ENCODE measurements around the gene LRFN2.

Gene LRFN2

DNA sequence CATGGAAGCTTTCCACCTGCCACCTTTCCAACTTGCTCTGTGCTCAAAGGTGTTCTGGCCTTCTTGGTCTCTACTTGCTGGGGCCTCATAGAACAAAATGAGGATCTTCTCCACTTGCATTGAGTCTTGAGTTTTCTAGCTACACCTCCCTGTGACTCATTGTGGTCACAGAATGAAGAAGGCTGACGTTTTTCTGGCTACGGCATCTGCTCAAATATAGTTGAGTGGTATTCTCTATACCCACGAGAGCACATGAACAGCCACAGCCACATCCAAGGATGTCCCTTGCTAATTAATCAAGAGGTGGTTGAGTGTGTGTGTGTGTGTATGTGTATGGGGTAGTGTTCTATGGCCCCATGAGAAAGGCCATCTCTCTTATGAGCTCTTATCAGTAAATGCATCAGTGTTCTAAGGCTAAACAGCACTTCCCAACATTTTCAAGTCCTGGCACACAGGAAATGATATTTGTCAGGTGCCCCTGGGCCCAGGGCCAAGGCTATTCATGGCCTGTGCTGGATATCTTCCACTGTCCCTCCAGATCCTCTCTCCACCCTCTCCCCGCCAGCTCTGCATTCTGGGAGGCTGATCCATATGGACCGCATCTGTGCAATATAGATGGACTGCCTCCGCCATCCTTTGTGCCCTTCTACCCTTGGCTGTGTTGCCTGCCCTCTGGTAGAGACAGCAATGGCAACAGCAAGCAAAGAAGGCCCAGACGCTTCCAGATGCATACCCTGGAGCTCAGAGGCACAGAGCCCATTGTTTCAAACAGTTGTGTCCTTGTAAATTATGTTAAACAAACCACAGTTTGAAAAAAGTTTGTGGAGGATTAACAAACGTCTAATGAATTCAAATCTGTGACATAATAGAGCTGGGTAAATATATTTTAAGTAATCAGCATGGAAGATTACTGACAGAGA lies 150.2 kb downstream of the LRFN2 start:
- DNase-seq (ENCODE audit: low read depth), result no peak

DNA sequence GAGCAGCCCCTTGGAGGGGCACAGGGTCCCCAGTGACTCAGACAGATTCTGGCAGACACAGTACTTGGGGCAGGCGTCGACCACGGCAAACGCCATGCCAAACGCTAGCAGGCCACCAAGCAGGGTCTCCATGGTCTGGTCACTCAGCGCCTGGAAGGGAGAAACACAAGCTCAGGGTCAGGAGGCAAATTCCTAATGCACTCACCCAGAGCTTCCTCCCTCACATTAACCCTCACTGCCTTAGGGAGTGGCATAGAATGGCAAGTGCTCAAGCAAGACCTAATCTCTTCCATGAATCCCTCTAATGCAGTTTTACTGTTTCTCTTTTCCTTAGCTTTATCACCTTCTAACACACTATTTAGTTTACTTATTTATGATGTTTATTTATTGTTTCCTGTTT lies 154.2 kb downstream of the LRFN2 start:
- no peak for DNase-seq (ENCODE audit: low read depth)

DNA sequence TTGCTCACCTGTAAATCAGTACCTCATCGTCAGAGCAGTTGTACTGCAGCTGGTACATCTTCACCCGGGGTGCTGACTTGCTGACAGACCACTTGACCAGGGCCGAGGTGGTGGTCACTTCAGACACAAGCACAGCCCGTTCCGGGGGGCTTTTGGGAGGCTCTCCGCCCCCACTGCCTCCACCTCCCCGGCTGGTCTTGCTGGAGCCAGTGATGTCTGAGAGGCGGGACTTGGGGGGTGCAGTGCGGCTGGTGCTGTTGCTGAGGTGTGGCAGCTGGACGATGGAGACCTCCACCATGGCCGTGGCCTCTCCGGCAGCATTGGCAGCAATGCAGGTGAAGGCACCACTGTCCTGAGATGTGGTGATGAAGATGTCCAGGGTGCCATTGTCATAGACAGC lies 155.5 kb downstream of the LRFN2 start:
- no peak for DNase-seq (ENCODE audit: low read depth)

DNA sequence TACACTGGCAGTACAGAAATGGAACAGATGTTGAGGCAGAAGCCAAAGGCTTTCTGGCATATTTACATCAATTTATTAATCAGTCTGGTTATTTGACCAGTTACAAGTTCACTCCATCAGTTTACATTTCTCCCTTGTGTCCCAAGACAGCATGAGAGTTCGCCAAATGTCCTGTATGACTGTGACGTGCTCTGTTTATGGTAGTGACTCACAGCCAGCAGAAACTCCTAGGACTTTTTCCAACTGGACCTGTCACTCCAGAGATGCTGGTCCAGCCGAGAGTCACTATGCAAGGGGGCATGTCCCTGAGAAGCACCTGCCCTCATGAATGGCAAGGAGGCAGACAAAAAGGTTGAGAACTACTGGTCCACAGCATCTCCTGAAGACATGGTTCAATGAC lies 160.0 kb downstream of the LRFN2 start:
- no peak for DNase-seq (ENCODE audit: low read depth)

DNA sequence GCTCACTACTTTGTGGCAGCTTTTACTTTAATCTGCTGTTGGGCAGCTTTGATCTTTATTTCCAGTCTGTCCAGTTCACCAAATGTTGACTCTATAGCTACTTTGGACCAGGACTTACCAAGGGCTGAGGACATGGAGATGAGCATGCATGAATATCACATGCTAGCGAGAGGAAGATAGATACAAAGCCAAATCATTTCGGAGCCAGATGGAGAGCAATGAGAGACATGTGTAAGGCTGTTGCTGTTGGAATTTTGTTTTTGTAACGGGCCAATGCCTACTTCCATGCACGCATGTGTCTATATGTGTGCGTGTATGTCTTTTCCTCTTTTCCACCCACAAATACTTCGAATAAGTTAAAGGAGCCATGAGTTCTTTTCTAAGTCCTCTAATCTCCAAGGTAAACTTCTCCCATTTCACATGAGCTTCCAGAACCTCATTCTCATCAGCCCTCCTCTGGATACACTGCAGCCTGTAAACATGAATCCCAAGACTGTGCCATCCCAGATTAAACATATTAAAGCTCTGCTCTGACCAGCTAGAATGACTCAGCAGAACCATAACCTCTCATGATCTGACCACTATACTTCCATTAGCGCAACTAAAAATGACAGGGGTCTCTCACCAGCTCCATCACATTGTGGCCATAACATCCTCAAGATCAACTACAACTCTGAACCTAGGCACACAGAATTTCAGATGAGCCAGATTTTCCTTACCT lies 160.7 kb downstream of the LRFN2 start:
- no peak for DNase-seq (ENCODE audit: low read depth)

DNA sequence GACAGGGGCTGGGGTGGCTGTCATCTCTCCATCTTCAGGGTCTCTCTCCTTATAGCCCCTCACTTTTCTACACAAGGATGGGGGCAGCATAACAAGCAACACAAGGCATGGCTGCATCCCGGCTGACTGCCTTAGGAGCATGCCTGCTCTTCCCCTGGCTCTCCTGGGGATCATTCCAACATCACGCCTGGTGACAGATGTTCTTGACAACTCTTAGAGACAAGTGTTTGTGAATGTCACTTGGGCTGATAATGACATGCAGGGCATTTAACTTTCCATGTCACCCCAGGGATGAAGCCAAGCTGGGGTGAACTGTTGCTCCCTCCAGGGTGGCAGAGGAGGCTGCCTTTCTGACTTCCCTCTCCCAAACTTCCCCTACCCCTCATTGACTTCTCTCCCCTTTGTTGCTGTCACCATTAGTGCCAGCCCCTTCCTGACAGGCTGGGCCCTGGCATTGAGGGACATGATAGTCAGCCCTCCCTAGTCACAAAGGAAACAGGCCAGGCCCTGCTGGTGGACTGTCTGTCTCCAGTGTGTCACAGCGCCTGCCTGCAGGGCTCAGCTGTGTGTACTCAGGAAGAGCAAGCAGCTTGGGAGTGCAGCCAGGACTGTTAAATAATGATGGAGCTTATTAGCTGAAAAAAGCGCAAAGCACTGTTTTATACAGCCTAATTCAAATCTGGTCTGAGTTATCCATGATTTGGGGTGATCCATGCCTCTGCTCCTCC lies 161.8 kb downstream of the LRFN2 start:
- DNase-seq (ENCODE audit: low read depth), result no peak

DNA sequence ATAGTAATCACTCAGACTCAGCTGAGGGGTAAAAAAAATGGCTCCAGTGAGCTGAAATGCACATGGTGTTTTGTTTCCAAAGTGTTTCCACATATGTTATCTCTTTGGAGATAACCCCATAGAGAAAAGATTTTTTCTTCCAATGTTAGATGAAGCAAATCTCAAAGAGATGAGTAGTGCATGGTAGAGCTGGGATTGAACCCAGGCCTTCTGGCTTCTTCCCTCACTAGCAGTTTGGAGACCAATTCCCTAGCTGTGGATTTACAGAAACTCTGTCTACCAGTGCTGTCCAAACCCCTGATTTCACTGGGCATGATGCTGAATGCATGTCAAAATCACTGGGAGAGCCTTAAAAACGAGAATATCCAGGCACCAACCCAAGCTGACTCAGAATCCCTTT lies 165.1 kb downstream of the LRFN2 start:
- DNase-seq (ENCODE audit: low read depth), result no peak

DNA sequence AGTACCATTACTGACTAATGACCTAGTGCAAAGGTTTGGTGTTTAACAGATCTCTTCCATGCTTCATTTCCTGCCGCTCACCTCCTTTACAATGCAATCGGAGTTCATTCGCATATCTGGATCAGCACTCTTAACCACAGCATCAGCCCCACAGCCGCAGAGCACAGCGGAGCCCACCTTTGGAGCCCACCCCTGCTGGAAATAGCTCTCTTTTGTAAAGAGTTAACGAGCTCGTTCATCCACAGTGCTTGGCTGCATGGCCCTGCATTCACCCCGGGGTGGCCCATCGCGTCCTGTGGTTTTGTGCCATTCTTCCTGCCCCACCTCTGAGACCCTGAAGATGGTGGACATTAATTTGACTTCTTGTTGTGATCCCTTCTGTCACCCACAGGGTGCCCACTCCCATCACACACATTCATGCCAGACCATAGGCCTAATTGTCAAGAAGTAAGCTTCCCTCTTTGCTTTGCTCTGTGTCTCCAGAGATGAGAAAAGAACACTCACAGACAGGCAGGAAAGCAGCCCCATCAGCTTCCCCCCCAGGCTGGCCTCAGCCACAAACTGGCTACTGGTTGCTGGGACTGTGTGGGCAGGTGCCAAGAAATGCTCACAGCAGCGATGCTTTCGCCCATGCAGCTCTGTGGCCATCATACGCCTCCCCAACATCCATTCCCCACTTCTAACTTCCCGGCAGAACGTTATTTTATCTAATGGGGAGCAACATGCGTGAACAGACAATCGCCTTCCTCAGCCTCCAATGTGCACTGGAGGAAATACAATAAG lies 167.0 kb downstream of the LRFN2 start:
- no peak for DNase-seq (ENCODE audit: low read depth)

DNA sequence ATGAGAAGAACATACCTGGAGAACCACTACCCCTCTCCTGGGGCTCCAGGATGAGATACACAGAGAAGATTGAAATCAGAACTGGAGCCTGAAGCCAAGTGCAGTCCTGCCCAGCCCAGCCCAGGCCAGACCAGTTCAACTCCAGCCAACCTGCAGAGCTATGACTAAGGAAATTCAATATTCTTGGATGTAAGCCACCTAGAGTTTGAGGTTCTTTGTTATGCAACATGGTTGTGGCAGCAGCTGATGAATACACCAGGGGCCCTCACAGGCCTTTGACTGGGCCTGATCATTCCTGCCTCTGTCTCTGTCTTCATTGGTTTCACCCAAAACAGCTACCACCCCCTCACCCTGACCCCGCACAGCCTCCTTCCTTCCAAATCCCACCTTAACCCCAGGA lies 167.8 kb downstream of the LRFN2 start:
- no peak for DNase-seq (ENCODE audit: low read depth)

DNA sequence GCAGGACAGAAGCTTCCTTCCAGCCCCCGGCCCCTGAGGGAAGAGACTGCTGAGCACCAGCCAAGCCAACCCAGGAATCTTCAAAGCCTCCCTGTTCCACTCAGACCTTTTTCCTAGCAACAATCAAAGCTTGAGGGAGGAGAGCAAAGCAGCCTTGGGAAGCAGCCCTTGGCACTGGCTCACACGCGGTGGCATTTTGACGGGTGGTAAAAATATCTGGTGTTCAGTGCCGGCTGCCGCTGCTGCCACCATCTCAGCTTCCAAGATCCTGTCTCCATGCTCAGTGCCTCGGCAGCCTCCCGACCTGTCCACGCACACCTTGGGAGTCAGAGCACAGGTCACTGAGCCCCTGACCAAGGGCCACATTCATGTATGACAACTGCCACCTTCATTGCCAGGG lies 170.1 kb downstream of the LRFN2 start:
- DNase-seq (ENCODE audit: low read depth), result no peak

DNA sequence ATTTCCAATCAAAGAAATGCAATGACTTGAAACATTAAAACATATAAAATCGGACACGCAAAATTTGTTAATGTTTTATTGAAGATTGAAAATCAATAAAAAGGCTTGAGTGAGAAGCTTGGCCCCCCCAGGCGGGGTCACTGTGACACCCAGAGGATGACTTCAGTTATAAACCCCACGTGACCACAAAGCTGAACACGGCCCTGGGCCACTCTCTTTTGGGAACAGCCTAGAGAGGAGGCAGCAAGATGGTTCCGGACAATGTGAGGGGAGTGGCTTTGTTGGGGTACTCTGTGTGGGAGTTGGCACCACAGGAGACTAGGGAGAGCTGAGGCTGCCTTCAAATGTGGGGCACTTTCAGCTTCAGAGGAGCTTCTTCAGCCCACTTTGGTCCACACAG lies 172.5 kb downstream of the LRFN2 start:
- no peak for DNase-seq (ENCODE audit: low read depth)

DNA sequence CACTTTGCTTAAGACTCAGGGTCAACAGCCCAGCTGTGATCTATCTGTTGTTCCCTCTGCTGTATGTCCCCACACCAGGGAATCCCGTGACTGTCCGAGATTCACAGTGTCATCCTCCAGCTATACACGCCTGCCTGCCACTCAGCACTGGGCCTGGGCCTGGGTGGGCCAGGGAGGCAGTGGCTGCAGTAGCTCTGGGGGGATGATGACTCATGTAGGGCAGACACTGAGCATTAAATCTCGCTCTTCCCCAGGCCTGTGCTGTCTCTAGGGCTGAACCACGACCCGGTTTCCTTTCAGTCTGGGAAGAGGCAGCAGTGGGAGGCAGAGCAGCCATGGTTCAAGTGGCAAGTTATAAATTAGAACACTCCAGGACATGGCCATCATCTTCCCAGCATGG lies 173.9 kb downstream of the LRFN2 start:
- no peak for DNase-seq (ENCODE audit: low read depth)

DNA sequence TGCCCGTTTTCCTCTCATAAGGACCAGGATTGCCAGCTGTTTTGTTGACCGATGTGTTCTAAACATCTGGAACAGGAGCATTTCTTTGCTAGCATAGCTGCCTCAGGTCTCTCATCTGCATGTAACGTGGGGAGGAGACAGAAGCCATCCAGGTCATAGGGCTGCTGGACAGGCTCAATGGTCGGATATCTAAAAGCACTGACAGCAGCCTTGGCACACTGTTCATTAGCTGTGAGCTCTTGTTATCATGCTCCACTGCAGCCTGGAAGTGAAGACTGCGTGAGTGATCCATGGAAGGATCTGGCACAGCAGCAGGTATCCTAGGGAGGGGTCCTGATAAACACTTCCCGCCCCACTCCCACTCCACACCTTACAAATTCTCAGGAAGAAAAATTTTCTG lies 175.3 kb downstream of the LRFN2 start:
- DNase-seq (ENCODE audit: low read depth), result no peak

DNA sequence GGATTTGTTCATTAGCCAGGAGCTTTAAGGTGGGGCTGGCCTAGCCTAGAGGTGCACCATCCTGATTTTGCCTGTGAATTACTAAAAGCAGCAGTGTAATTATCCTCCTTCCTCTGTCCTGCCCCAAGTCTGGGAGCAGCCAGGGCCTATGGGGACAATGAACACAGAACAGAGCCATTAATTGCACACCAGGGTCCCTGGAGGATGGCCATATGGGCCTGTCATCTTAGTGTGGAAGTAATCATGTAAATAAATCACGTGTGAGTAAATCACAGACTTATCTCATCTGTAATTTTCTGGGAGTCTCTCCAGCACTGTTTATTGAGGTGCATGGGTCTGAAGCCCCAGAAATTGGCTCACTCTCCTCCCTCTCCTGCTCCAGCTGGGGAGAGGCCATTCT lies 176.3 kb downstream of the LRFN2 start:
- DNase-seq (ENCODE audit: low read depth), result no peak

DNA sequence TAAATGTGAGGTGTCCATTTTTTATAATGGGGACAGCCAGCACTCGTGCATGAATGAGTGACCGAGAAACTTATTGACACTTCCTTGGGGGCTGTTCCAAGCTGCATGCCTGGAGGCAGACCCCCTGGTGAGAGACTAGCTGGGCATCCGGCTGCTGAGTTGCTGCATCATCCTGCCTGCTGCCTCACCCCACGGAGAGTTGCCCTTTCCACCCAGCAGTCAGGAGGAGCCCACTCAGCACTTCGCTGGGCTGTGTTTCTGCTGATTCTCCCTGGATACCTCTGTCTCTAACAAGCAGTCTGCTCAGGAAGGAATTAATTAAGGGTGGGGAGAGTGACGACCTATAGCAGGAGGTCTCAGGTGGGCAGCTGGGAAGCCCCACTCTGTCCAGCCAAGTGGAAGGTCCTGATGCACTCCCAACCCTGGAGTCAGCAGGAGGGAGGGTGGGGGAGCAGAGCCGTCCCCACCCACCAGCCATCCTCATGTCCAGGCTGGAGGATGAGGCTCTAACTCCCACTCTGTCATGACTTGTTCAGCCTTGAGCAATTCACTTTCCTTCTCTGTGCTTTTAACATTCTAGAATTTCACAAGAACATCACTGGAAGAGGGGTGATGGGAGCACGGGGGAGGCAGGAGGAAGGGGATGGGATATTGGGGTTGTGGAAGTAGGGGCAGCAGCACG lies 177.3 kb downstream of the LRFN2 start:
- DNase-seq (ENCODE audit: low read depth), result no peak

DNA sequence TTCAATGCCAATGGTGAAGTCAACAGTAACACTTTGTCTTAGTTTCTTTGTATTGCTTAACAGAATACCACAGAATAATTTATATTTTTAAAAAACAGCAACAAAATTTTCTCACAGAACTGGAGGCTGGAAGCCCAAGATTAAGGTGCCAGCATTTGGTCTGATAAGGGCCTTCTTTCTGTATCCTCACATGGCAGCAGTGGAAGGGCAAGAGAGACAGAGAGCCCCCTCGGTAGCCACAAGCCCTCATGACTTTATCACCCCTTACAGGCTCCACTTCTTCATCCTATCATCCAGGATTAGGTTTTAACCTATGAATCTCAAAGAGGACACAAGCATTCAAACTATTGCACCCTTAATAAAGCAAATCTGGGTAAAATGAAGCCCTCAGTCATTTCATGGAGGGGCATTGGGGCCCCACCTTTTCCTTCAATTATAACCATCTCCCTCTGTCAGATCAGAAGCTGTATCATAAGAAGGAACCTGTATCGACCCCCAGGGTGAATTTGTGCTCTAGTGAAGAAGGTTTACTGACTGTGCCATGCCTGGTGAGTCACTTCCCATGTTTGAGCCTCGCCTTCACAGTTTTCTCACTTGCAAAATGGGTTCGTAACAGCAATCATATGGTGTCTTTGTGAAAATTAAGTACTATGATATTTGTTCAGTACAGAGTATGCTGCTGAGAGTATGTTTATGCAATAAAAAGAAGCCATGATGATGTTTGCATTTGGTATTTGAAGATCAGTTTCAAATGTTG lies 178.2 kb downstream of the LRFN2 start:
- DNase-seq (ENCODE audit: low read depth), result no peak

DNA sequence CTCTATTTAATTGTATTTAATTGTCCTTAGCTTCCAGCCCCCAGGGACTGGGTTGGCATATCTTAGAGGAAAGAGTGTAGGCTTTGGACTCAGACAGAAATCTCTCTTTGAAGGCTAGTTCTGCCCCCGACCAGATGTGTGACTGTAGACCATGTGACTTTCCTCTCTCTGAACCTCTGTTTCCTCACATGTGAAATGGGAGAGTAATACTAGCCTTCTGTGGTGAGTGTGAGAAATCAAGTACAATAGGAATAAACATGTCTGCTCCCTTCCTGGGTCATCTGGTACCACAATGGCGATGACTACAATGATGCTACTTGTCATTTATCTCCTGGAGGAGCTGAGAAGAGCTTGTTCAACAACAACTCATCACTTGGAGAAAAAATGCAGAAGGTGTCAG lies 179.9 kb downstream of the LRFN2 start:
- DNase-seq (ENCODE audit: low read depth), result no peak

DNA sequence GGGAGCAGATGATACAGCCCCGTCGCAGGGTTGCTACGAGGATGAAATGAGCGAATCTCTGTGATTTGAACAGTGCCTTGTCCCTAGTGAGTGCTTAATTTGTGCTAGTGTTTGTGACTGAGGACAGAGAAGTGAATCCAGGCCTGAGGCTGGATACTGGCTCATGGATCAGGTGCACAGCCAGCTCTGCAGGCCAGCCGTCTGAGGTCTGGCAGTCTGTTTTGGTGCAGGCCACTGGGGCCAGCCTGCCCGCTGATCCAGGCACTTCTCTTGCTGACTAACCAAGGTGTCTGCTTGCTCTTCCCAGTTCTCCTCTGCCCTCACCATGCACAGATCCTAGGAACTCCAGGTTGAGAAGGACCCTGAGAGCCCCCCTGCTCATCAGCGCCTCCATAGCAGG lies 181.0 kb downstream of the LRFN2 start:
- no peak for DNase-seq (ENCODE audit: low read depth)

DNA sequence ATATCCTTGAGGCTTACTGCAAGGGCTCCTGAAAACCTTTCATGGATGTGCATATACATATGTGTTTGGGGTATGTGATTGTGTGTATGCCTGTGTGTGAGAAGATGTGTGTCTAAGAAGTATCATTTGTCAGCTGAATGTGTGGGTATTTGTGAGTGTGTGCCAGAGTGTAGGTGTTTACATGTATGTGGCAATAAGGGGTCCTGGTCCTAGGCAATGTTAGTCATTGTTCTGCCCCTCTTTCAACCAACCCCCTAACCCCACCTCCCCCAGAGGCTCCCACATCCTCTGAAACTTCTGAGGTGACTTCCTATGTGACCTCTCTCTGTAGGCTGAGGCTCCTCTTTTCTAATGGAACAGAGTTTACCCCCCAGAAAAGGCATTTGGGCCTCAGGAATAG lies 186.4 kb downstream of the LRFN2 start:
- DNase-seq (ENCODE audit: low read depth), result no peak

DNA sequence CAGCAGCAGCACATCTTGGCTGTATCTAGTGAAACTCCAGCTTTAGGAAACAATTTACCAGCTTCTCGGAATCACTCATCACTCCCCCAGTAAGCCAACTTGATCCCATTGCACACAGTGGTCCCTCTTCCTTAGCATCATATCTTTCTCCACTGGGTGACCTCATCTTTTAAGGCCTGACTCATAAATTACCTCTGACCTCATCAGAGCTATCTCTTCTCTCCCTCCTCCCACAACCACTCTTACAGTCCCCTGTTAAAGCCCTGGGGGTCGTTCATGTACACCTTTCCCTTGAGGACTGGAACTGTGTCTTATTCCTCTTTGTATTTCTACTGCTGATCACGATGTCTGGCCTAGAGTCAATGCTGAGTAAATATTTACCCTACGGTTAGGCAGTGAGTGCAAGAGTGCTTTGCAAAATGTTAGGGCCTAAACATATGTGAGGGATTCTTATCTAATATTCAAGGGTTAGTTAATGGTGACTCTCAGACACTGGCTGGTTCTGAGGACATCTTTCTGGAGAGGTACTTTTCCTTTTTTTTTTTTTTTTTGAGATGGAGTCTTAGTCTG lies 187.2 kb downstream of the LRFN2 start:
- no peak for DNase-seq (ENCODE audit: low read depth)
